Fibroblast of gingiva (primary cell): ENCODE data around the gene GMDS.

Experiments
- DNase-seq: peaks from one replicate; pipeline ENCODE4 v3.0.0-alpha.2; 2011; ENCODE audit warnings: low read depth

GMDS gene

GRCh38 chr6:2205396-2205795 lies 40.0 kb downstream of the GMDS start:
- DNase-seq: peak; percentile 42

GRCh38 chr6:2204272-2204671 lies 41.1 kb downstream of the GMDS start:
- DNase-seq: no peak

DNA sequence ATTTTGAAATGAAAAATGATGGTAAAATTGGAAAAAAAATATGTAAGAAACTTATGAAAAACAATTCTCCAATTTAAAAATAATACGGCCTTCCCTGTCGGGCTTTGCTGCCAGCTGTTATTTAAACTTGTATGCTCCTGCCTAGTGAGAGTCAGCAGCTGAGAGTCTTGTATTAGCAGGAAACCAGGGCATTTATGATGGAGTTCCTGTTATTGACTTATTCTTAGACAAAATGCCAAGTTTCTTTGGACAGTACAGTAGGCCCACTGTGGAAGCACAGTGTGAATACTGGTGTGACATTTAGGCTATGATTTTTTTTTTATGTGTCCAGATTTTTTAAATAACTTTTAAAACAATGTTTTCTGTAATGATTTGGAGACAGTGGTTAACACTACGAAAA lies 42.1 kb downstream of the GMDS start:
- no peak for DNase-seq

DNA sequence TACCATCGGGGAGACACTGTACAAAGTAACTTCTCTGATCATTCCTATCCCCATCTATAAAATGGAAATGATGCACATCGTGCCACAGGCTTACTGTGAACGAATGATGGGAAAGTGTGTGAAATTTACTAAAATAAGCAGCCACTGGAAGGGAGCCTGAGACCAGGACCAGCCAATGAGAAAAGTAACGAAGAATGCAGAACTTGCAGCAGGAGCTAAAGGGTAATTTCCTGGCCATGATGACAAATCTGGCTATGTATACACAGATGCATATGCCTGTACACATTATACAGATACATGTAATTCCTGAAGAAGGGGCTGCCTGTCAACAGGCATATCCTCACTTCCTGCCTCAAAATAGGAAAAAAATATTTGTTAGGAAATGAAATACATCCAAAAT lies 47.4 kb downstream of the GMDS start:
- no peak for DNase-seq

- DNase-seq: peak; percentile 58
Observed at GRCh38 chr6:2197177-2197671, 48.2 kb downstream of the GMDS start.

- peak; percentile 60 for DNase-seq
Observed at GRCh38 chr6:2196079-2196679, 49.2 kb downstream of the GMDS start.

- DNase-seq: no peak
Observed at GRCh38 chr6:2194643-2195042, 50.8 kb downstream of the GMDS start.

- no peak for DNase-seq
Observed at GRCh38 chr6:2193931-2194330, 51.5 kb downstream of the GMDS start.

DNA sequence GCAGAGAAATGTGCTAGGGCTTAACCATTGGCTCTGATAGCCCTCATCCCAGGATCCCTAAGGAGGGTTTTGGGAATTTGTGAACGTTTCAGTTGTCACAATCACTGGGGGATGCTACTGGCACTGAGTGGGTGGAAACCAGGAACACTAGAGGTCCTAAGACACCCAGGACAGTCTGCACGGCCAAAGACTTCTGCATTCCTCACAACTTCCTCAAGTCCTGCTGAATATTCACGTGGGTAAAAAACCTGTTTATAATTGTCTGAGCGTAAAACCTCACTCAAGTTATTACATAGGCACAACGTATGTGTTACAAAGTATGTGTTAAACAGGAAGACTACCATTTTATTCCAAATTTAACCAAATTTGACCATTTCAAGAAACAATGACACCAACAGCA lies 52.4 kb downstream of the GMDS start:
- no peak for DNase-seq

- DNase-seq: no peak
Observed at GRCh38 chr6:2191390-2191740, 54.0 kb downstream of the GMDS start.

DNA sequence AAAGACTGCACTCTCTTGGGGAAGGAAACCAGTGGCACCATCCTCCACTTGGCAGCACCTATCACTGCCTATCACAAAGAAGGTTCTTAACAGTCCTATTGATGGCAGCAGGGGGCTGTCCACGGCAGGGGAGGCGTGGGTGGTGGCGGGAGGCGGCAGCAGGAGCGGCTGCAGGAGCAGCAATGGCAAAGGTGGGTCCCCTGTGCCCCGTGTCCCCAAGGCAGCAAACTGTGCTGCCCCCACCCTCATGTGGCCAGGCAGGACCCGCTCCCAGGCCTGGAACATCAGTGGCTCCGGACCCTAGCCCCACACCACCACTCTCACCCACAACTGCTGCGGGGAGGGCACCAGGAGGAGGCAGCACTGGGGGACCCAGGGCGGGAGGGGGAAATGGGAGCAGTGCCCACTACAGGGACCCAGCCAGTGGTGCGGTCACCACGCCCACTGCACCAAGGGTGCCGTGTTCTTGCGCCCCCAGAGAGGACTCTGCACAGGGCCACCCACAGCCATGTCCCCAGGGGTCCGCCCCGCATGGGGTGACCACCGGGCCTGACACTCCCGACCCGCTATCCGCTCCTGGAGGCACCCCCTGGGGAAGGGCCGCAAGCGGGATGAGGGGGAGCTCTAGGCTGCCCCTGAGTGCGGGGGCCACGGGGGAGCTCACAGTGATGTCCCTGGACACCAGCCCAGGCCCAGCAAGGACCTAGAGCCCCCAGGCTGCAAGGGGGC lies 54.6 kb downstream of the GMDS start:
- DNase-seq: no peak

- DNase-seq: no peak
Observed at GRCh38 chr6:2188856-2189384, 56.5 kb downstream of the GMDS start.

GRCh38 chr6:2188397-2188796 lies 57.0 kb downstream of the GMDS start:
- DNase-seq: no peak

DNA sequence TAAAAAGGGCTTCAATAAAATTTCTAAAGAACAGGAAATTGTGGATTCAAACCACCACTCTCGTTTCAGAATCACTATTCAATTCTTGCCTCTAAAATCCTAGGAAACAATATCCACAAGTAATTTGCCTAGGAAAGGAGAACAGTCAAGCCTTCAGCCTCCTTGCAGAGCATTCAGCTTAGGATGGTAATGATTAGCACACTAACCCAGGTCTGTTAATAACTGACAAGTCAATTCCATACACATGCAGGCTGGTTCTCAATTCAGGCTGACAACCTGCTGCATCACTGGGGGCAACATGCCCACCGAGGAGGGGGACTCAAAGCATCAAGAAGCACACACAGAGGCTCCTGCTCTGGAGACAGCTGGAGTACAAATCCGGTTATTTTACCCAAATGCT lies 57.6 kb downstream of the GMDS start:
- DNase-seq: no peak

GRCh38 chr6:2186516-2186915 lies 58.9 kb downstream of the GMDS start:
- DNase-seq: no peak

DNA sequence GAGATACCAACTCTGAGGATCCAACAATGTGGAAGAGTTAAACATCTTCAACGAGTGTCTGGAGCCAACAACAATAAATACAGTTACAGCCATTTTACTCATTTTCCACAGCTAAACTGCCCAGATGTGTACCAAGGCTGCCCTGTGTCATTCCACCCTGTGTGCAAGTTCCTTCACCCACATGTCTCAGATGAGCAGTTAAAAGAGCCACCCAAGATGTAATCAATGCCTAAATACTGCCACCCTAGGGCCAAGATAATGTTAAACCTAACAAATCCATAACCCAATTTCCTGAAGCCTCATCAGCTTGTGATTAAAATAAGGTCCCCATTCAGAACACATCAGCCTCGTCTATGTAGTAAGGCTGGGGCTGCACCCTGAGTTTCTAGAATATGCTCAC lies 59.9 kb downstream of the GMDS start:
- no peak for DNase-seq

- DNase-seq: peak; percentile 62
Observed at GRCh38 chr6:2184700-2185455, 60.5 kb downstream of the GMDS start.

GRCh38 chr6:2183752-2184151 lies 61.7 kb downstream of the GMDS start:
- no peak for DNase-seq

- DNase-seq: no peak
Observed at GRCh38 chr6:2183246-2183645, 62.2 kb downstream of the GMDS start.

GRCh38 chr6:2182251-2182650 lies 63.2 kb downstream of the GMDS start:
- no peak for DNase-seq

GRCh38 chr6:2181567-2181966 lies 63.8 kb downstream of the GMDS start:
- no peak for DNase-seq

GRCh38 chr6:2179950-2180349 lies 65.5 kb downstream of the GMDS start:
- peak; percentile 74 for DNase-seq

DNA sequence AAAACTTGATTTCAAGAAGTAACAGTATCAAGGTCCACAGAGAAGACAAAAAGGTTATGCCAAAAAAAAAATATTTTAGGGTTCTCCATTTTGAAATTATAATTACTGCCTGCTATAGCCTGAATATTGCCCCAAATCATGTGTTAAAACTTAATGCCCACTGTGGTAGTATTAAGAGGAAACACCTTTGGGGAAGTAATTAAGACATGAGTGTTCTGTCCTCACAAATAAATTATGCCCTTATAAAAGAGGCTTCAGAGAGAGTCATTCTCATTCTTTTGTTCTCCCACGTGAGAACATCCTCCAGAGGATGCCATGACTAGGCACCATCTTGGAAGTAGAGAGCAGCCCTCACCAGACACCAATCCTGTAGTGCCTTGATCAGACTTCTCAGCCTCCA lies 66.2 kb downstream of the GMDS start:
- DNase-seq: no peak
